HuH-7 (cell line): Measurements from ENCODE around the gene STAB2.
"Not testable (repeated sequence)": the region's sequence is repeated elsewhere in the genome, so short reads cannot be mapped to it uniquely, and the experiment has no call there.

Source experiments
- DNase-seq: peaks from one replicate; pipeline ENCODE4 v3.0.0; 2011; ENCODE audit warnings: low spot score

The STAB2 gene

DNA sequence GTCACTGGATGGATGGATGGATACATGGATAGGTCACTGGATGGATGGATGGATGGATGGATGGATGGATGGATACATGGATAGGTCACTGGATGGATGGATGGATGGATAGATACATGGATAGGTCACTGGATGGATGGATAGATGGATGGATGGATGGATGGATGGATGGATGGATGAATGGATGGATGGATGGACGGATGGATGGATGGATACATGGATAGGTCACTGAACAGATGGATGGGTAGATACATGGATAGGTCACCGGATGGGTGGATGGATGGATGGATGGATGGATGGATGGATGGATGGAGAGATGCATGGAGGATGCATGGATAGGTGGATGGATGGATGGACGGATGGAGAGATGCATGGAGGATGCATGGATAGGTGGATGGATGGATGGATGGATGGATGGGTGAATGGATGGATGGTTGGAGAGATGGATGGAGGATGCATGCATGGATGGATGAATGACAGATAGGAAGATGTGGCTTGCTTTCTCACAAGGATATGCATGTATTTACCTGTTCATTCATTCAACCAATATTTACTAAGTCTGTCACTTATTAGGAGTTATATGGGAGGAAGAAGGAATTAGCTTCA, 66.6 kb downstream of the STAB2 start:
- not testable (repeated sequence) for DNase-seq

DNA sequence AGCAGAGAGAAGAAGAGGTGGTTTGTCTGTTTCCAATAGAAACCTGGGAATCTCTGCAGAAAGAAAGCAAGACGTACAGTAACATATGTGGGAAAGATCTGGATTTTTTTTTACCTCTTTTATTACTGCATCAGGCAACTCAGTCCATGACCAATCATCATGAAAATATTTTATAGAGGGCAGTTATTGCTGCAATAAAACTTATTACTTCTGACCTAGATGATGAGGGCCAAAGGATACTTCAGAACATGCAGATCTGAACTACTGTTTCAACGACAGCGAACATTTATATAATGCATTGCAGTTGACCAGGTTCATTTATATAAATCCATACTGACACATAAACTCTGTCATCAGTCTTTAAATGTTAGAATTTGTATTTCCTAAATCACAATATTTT, 67.7 kb downstream of the STAB2 start:
- DNase-seq, result no peak

DNA sequence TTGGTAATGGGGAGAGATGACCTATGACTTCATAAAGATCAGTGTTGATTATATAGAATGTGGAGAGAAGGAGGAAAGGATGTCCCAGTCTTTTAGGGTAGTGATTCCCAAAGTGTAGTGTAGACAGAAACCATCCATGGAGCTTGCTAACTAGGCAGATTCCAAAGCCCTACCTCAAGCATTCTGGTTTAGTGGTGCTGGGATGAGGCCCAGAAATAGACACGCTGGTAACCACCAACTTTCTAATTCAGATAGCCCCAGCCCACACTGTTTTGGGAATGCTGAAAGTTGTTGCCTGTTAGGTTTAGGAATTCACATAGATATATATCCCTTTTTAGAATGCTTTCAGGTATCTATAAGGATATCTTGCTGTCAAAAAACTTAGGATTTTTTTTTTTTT, 69.2 kb downstream of the STAB2 start:
- no peak for DNase-seq

DNA sequence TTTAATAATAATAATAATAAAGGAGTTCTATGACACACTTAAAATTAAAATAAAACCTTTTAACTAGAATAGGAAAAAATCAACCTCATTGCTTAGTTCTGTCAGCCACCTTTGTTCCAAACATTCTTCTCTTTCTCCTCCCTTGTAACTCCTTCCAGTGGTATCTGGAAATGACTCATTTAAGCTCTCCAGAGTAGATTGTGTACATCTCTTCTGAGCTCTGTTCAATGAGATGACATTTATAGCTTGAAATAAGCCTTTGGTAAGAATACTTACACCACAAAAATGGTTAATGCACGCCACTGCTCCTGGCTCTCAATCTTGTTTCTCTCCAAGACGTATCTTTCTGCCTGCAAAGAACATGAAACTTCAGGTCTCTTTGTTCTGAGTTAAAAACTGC, 70.3 kb downstream of the STAB2 start:
- no peak for DNase-seq

DNA sequence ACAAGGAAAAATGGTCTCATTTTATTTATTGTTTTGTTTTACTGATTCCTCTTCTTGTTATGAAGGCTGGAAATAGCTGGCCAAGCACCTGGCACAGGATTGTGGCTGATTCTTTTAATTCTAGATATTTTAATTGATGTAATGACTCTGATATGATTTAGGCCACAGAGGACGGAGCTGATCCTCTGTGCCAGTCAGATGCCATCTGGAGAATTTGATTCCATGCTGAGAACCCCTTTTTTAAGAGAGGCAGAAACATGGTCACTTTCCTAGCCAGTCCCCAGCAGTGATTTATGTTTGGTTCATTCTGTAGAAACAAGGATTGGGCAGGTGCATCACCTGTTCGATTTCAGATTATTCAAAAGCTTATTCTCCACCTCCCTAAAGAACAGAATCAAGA, 77.6 kb downstream of the STAB2 start:
- no peak for DNase-seq

DNA sequence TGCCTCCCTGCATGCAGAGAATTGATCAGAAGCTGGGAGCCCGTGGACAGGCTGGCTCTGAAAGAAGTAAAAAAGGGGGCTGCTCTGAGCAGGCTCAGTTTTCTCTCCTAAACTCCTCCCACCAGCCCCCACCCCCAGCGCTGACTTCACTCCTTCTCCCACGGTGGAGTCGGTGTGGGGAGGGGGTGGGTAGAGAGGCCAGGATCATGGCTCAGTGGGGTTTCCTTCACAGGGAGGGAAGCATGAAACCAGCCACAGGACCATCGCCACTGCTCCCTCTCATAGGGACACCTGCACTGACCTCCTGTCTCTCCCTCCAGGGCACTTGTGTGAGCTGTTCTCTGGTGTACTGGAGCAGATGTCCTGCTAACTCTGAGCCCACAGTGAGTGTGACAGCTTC, 78.9 kb downstream of the STAB2 start:
- no peak for DNase-seq

DNA sequence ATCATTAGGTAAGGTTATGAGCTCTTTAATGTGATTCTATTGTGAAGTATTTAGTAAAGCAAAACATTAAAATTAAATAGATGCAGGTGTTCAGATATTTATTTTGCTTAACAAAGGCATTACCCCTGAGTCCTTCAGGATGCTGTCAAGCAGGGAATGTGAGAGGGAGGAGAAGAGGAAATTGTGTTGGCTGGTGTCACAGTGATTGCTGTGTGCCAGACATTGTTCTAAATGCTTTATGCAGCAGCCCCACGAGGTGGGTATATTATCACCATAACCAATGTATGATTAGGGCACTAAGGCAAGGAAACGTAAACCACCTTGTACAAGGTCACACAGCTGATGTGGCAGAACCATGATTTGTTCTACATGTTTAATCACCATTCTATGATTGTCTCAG, 80.1 kb downstream of the STAB2 start:
- no peak for DNase-seq

DNA sequence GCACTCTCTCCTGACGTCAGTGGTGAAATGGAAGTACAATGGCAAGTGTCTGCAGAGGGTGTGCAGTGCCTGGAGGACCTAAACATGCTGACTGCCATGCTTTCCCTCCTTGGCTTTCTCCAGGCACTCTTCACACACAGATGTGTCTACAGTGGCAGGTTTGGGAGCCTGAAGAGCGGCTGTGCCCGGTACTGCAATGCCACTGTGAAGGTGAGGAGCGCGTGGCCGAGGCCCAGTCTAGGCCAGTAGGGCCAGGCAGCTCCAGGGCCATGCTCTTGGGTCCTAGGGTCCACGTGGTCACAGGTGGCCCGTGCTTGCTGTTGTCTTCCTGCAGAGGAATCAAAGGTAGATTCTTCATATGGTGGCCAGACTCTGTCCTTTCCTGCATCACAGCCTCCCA, 81.4 kb downstream of the STAB2 start:
- DNase-seq, result no peak

DNA sequence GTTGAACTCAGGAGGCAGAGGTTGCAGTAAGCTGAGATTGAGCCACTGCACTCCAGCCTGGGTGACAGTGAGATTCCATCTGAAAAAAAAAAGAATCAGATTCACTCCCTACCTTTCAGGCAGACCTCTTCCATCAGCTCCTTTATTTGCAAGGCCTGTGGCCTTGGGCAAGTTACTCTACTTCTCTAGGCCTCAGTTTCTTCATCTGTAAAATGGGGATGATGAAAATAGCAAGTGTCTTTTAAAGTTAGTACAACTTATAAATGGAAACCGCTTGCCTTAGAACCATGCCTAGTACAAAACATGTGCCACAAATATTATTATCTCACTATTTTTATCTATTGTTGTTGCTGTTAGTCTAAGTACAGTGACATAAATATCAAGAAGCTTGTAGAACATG, 84.3 kb downstream of the STAB2 start:
- no peak for DNase-seq

DNA sequence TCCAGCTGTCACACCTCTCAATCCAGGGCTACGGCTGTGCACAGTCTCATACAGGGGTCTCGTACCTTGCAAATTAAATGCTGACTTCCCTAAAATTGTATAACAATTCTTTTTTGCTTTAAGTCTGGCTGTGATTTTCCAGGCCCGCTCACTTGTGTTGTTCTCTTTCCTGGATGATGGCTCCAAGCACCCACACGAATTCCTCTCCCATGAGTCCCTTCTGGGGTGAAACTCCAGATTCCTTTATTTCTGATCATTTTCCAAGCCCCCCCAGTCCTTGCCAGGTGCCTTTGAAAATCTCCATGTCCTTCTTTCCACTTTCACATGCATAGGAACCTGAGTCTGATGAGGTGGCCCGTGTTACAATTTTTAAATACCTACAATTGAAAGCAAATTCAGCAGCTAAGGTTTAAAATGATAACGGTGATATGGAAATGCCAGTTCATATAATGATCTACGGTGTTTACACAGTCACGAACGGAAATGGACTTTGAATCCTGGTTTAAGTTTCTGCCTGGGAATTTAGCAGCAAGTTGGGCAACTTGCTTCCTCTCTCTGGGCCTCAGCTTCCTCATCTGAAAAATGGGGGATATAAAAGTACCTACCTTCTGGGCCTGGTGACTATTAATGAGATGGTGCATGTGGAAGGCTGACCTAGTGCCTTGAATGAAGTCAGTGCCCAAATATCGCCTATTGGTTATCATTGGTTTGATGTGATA, 85.5 kb downstream of the STAB2 start:
- peak; percentile 12 for DNase-seq

DNA sequence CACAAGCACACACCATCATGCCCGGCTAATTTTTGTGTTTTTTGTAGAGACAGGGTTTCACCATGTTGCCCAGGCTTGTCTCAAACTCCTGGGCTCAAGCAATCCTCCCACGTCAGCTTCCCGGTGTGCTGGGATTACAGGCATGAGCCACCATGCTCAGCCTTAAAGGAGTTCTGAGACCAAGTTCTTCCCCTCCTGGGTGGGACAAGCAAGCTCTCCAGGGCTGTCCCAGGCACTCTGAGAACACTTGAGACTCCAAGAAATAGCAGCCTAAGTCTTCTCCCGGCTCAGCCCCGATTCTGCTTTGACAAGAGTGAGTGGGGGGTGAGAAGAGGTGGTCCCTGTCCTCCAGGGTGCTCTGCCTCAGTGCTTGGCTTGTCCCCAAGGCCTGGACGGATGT, 86.4 kb downstream of the STAB2 start:
- DNase-seq, result no peak

DNA sequence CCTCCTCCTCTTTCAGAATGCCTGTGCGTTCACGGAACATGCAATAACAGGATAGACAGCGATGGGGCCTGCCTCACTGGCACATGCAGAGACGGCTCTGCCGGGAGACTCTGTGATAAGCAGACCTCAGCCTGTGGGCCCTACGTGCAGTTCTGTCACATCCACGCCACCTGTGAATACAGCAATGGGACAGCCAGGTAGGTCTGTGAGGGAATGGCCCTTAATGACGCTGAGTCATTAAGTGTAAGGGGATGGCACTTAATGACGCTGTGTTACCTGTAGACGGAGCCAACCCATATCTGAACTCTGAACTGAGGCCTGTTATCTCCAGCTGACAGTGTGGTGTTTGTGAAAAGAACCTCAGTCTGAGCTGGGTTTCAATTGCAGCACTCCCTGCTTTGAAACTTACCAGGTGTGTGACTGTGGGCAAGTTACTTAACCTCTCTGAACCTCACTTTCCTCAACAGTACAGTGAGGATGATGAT, 86.9 kb downstream of the STAB2 start:
- DNase-seq, result peak; percentile 19

DNA sequence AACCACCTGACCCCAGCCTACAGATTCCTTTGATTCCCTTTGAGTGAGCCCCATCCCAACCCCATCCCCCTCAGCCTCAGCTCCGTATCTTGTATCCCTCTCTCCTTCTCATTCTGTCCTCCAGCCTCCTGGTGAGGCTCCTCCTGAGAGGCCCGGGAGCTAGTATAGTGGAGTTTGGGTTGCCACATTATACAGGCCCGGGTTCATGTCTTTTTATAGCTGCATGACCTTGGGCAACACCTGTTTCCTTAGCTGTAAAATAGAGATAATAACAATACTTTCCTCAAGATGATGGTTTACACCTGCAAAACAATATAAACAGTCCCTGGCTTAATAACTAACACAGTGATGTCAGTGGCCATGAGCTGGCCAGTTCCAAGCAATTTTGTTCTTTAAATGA, 89.8 kb downstream of the STAB2 start:
- DNase-seq, result no peak

DNA sequence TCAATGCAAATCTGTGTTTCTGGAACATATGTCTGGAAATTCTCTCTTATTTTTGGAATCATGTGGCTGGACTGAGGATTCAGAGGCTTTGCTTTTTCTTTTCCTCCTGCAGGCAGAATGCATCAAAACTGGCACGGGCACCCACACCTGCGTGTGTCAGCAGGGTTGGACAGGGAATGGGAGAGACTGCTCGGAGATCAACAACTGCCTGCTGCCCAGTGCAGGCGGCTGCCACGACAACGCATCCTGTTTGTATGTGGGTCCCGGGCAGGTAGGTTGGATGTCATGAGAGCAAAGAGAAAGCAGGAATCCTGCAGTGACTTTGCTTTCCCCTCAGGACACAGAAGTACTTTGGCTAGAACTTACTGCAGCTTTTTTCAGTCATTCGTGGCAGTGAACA, 90.3 kb downstream of the STAB2 start:
- DNase-seq, result no peak

DNA sequence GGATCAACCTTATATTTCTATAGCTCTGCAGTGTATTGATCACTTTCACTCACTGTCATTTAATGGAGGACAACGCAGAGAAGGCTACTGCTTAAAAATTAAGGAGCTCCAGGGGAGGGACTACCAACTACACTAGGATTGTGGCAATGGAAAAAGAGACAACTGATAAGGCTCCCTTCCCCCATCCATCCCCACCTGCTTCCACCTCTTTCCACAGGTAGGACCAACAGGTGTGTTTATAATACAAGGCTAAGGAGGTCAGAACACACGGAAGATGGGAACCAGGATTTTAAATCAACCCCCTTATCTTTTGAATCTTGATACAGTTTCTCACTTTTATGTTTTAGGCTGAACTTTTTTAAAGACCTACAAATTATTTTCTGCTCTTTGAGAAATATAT, 90.8 kb downstream of the STAB2 start:
- no peak for DNase-seq

DNA sequence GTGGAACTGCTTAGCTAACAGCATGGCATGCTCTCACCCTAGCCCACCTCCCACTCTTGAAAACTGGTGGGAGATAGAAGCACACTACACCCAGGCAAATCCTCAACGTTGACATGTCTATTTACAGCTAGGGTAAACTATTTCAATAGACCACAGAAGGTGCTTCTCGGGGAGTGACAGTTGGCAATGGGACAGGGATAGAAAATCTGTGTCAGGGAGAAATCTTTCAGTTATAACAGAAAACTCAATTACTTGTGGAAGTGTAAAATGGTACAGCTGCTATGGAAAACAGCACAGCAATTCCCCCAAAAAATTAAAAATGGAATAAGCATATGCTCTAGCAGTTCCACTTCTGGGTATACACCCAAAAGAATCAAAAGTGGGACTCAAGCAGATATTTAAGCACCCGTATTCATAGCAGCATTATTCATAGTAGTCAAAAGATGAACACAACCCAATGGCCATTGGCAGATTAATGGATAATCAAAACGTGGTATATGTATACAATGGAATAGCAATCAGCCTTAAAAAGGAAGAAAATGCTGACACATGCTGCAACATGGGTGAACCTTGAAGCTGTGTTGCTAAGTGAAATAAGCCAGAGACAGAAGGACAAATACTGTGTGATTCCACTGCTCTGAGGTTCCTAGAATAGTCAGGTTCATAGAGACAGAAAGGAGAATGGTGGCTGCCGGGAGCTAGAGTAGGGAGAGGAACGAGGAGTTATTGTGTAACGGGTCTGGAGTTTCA, 92.5 kb downstream of the STAB2 start:
- DNase-seq, result no peak

DNA sequence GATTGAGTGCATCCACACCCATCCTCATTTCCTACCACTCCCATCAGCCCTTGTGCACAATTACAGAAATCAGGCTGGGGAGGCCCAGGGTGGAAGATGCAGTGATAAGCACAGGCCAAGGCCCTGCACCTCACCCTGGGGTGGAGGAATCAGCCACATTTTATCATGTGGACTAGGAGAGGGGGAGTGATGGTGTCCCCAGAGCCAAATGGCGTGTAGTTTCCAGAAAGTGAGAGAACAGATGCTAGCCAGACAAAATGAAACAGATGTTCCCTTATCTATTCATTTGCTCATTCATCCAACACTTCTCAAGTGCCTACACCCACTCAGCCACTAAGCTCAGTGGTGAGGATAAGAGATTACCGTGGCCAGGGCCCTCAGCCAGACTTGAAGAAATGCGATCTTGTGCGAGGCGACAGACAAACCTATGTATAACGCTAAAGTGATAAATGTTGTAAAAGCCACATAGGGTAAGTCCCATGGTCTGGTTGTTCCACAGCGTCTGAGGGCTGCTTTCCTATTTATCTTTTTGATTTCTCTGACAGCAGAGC, 93.6 kb downstream of the STAB2 start:
- DNase-seq, result no peak

DNA sequence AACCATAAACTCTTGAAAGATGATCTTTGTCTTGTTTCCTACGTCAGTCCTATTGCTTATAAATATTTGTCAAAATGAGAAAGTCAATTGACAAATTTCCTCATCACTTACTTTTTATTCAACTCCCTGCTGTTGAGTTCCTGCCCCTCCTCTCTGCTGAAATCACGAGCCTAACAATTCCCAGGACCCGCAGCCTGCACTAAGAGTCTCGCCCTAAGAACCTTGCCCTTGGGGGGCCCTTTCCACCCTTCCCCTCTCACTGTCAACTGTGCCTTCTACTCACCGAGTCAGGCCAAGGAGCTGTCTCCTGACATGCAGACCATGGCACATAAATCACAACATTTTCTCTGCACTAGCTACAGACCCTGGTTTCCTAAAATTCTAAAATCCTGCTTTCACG, 99.0 kb downstream of the STAB2 start:
- no peak for DNase-seq

DNA sequence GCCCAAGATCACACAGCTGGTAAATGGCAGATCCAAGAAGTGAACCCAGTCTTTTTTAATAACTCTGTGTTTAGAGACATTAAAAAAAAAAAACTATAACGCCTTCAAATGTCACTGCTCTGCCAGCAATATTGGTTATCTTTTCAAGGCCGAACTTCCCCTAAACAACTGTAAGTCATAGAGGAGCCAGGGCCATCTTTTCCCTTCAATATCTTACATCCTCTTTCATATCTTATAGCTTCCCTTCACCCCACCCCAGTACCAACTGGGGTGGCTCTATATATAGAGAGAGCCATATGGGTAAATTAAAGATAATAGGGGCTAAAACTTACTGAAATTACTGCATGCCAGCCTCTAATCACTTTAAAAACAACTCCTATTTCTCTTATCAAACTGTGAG, 100.2 kb downstream of the STAB2 start:
- DNase-seq, result no peak

DNA sequence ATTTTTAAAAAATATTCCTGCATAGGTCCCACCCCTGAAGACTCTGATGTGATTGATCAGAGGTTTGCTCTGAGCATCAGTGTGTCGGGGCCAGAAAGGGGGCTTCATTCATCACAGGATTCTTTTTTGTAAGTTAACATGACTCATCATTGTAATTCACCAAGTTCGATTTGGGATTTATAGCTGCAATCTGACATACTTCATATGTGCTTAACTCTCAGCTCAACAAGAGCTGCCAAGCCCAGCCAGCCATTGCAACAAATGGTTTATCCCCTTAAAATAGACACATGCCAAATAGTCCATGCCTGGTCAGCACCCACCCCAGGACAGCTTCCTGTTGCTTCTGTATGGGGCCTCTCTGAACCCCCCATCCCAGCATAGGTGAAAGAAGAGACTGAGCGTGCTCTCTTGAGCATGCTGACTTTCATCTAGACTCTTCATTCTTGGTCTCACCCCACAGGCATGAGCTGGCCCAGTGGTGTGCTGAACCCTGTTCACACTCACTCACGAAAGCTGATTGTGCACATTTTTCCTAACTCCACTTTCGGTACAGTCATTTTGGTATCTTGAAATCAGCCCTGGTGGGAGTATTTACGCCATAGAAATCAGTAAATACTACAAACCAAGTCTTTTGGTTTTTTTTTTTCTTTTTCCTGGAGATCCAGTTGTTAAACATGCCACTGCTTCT, 101.4 kb downstream of the STAB2 start:
- DNase-seq, result no peak

DNA sequence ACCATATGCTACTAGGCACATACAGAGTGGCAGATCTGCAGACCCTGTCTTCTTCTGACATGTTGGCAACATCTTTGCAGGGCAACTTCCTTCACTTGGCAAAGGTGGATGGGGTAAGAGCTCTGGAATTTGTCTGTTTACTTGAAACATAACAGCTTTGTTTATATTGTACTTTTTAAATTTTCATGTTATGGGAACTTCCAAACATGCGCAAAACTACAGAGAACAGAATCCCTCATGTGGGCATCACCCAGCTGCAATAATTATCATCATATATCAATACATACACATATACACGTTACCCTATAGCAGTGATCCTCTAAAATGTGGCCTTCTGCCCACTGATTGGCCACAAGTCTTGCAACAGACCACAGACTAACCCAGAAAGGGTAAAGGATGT, 103.4 kb downstream of the STAB2 start:
- no peak for DNase-seq

DNA sequence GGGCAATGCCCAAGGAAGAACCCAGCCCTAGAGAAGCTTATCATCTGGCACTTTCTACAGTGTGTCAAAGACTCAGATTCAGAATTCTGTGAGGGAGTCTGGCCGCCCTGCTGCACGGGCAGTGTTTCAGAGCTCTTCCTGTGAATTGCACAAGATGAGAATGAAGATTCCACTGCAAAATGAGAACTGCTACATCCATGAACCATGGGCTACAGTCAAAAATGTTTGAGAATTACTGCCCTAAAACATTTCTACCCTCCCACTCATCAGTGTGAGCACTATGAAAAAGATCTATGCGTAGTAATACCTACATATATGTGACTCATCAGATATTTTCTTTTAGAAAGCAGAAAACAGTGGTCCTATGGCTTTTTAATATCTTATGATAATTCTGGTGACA, 104.0 kb downstream of the STAB2 start:
- DNase-seq, result no peak
